GM12878 (cell line): ENCODE data around the gene GON4L. TPM values are rescaled to one million over a fixed set of nuclear protein-coding genes. Genes with fewer than 3 reads are reported as not detected.

Experiments used
- ATAC-seq: fragments of 200-7000 bp; cut with Tn5 transposase; 3 replicates; pipeline ENCODE4 v1.9.1; 2020; ENCODE audit warnings: mild to moderate bottlenecking, moderate library complexity
- BruUV-seq: library from RNA; stranded (reverse); fragments of 400-500 nt; replicated peaks from 2 replicates; lab custom pipeline; 2021; lab: Mats Ljungman, UMichigan
- CTCF ChIA-PET: fragments of 300-600 bp; sonication (Branson Sonifier 250); formaldehyde crosslinking; extraction: SDS; loops from one replicate; lab custom pipeline; 2021; ENCODE audit warnings: inconsistent platforms; lab: Yijun Ruan, JAX
- POLR2A ChIA-PET: fragments of 350-600 bp; formaldehyde crosslinking; extraction: SDS; loops from one replicate; lab custom pipeline; 2021; ENCODE audit warnings: inconsistent platforms; lab: Charles Lee
- RAD21 ChIA-PET: fragments of 300-600 bp; sonication (Branson Sonifier 250); formaldehyde crosslinking; loops from one replicate; lab custom pipeline; 2023; ENCODE audit warnings: antibody characterized with exemption; ENCODE audit not compliant: unreplicated experiment; lab: Charles Lee
- SMC1A ChIA-PET: fragments of 300-600 bp; sonication (Branson Sonifier 250); formaldehyde crosslinking; loops from one replicate; lab custom pipeline; 2023; ENCODE audit not compliant: unreplicated experiment, uncharacterized antibody; lab: Charles Lee
- DNase-seq: peaks from one replicate; pipeline ENCODE4 v3.0.0-alpha.2; 2011; ENCODE audit warnings: low read depth, low spot score
- FAIRE-seq: peaks from 3 replicates; lab custom pipeline; 2011; peaks lifted over from hg19 to GRCh38; lab: Jason Lieb, UNC
- H2AFZ ChIP-seq: 2 replicates; pipeline ENCODE4 v1.6.0; 2011; ENCODE audit warnings: low read depth, low read length, control low read depth; ENCODE audit not compliant: control insufficient read depth
- H3K27ac ChIP-seq: 2 replicates; pipeline ENCODE4 v1.5.1; 2011; ENCODE audit warnings: control low read depth; ENCODE audit not compliant: control insufficient read depth, insufficient read depth
- H3K27me3 ChIP-seq, 2 experiments: replicated peaks in 1 of 2; 2 replicates each; pipeline versions ENCODE4 v1.6.0 to v1.6.1; 2011; ENCODE audit warnings: low read length in 1 of 2; ENCODE audit not compliant: control insufficient read depth in 2 of 2, insufficient read depth in 2 of 2
- H3K36me3 ChIP-seq, 2 experiments: 2 replicates each; pipeline ENCODE4 v1.5.1; 2011; ENCODE audit warnings: low read length in 1 of 2; ENCODE audit not compliant: control insufficient read depth in 2 of 2, insufficient read depth in 2 of 2
- H3K4me1 ChIP-seq: 2 replicates; pipeline ENCODE4 v1.6.1; 2011; ENCODE audit warnings: mild to moderate bottlenecking, low read length, moderate library complexity, mixed read lengths; ENCODE audit not compliant: control insufficient read depth, insufficient read depth
- H3K4me2 ChIP-seq: 2 replicates; pipeline ENCODE4 v1.6.0; 2011; ENCODE audit warnings: control low read depth; ENCODE audit not compliant: control insufficient read depth, insufficient read depth
- H3K4me3 ChIP-seq: fragments of 200-600 bp; sonication (generic); 2 replicates; pipeline ENCODE4 v1.5.1; 2016
- H3K79me2 ChIP-seq: 2 replicates; pipeline ENCODE4 v1.6.0; 2011; ENCODE audit warnings: low read length; ENCODE audit not compliant: control insufficient read depth, insufficient read depth
- H3K9ac ChIP-seq: 2 replicates; pipeline ENCODE4 v1.8.0; 2011; ENCODE audit warnings: low read length, control low read depth, mixed read lengths; ENCODE audit not compliant: control insufficient read depth, insufficient read depth
- H3K9me3 ChIP-seq: replicated peaks from 3 replicates; pipeline ENCODE4 v1.5.1; 2011; ENCODE audit warnings: mild to moderate bottlenecking, low read length; ENCODE audit not compliant: control insufficient read depth, insufficient read depth
- H4K20me1 ChIP-seq: 2 replicates; pipeline ENCODE4 v1.6.0; 2011; ENCODE audit not compliant: control insufficient read depth, insufficient read depth
- ATF7 ChIP-seq: fragments of 450-650 bp; IDR thresholded peaks from 2 replicates; pipeline ENCODE4 v1.6.1; 2016; ENCODE audit warnings: low read depth, mild to moderate bottlenecking
- BMI1 ChIP-seq: fragments of 450-650 bp; IDR thresholded peaks from 2 replicates; pipeline ENCODE4 v1.6.1; 2016; ENCODE audit warnings: mild to moderate bottlenecking, moderate library complexity, borderline replicate concordance
- FOS ChIP-seq: IDR thresholded peaks from 3 replicates; pipeline ENCODE4 v1.6.1; 2011; ENCODE audit warnings: borderline replicate concordance; ENCODE audit not compliant: insufficient read length; ENCODE audit errors: extremely low read depth
- IKZF1 ChIP-seq: fragments of 450-650 bp; conservative IDR thresholded peaks from 2 replicates; pipeline ENCODE4 v1.6.1; 2017; ENCODE audit warnings: antibody characterized with exemption, mild to moderate bottlenecking
- IRF5 ChIP-seq: fragments of 450-650 bp; IDR thresholded peaks from 2 replicates; pipeline ENCODE4 v1.6.1; 2017; ENCODE audit warnings: borderline replicate concordance
- KDM1A ChIP-seq: fragments of 200-600 bp; sonication (generic); IDR thresholded peaks from 2 replicates; pipeline ENCODE4 v1.6.1; 2016; ENCODE audit warnings: borderline replicate concordance
- SREBF2 ChIP-seq: IDR thresholded peaks from 2 replicates; pipeline ENCODE4 v1.6.1; 2012; ENCODE audit warnings: mild to moderate bottlenecking, low read length
- STAT3 ChIP-seq: IDR thresholded peaks from 2 replicates; pipeline ENCODE4 v1.6.1; 2011; ENCODE audit warnings: low read depth, low read length, improper control_type of control experiment
- ZNF217 ChIP-seq: fragments of 450-650 bp; IDR thresholded peaks from 2 replicates; pipeline ENCODE4 v1.6.1; 2017; ENCODE audit warnings: antibody characterized with exemption, mild to moderate bottlenecking
- WGBS: methylation state at CpG from one replicate; pipeline ENCODE4 v1.1.6; 2016; ENCODE audit warnings: low lambda C conversion rate; ENCODE audit not compliant: insufficient replicate concordance, insufficient coverage; ENCODE audit errors: missing lambda C conversion rate; 5-methylcytosine and 5-hydroxymethylcytosine counted together
- in situ Hi-C: fragments of 300-500 bp; cut with MboI; formaldehyde crosslinking; loops from 9 replicates; pipeline ENCODE4 v1.14.3; 2018; ENCODE audit warnings: mixed read lengths
- intact Hi-C: fragments of 100-400 bp; cut with micrococcal nuclease; formaldehyde crosslinking; loops from one replicate; pipeline ENCODE4 v1.14.2; 2022; ENCODE audit not compliant: unreplicated experiment
- polyA plus RNA-seq, 11 experiments: library from polyadenylated mRNA; depleted of rRNA in 4 of 11; unstranded in 6 of 11; stranded (reverse) in 5 of 11; fragments of >200 nt; fragmentation: Nextera tagmentation in 4 of 11; fragmentation: Illumina TruSeq in 1 of 11; extraction: Ambion mirVana in 4 of 11; extraction: Trizol in 1 of 11; gene quantifications; 1 replicate in 1 of 11; 2 replicates in 10 of 11; pipeline versions ENCODE4 v1.2.1 to v1.2.3, GENCODE V29; 2011 to 2016; ENCODE audit warnings: inconsistent platforms in 2 of 11, missing spikeins in 2 of 11, low read depth in 1 of 11
- total RNA-seq, 4 experiments: library from RNA; depleted of rRNA in 3 of 4; stranded (reverse); fragments of >200 nt in 3 of 4; fragmentation: Illumina TruSeq in 1 of 4; extraction: Trizol in 1 of 4; gene quantifications; 2 replicates each; pipeline versions ENCODE4 v1.2.1 to v1.2.3, GENCODE V29; 2013 to 2021
- TF ChIP-seq, protein P1 (sequence below), 3 experiments: IDR thresholded peaks in 2 of 3; conservative IDR thresholded peaks in 1 of 3; 2 replicates each; pipeline ENCODE4 v1.5.1; 2011; ENCODE audit warnings: low read depth in 3 of 3, low read length in 3 of 3, mild to moderate bottlenecking in 3 of 3, control low read depth in 2 of 3, moderate library complexity in 2 of 3, inconsistent platforms in 1 of 3, mixed read lengths in 1 of 3; ENCODE audit not compliant: control insufficient read depth in 2 of 3, insufficient read depth in 1 of 3; ENCODE audit errors: extremely low read depth in 1 of 3
- TF ChIP-seq, protein P2 (sequence below): IDR thresholded peaks from 2 replicates; pipeline ENCODE4 v1.6.1; 2011; ENCODE audit warnings: borderline replicate concordance, low read depth, mild to moderate bottlenecking, moderate library complexity, mixed read lengths, low read length; ENCODE audit not compliant: insufficient read depth; ENCODE audit errors: extremely low read length
- TF ChIP-seq, protein P3 (sequence below): fragments of 450-650 bp; formaldehyde crosslinking; IDR thresholded peaks from 2 replicates; pipeline ENCODE4 v1.5.0; 2022; ENCODE audit warnings: mild to moderate bottlenecking, missing genetic modification characterization

The GON4L gene
- total and polyA plus RNA-seq, 10 of the 15 experiments (the other 5 are each of a cell fraction or from before 2014, with no cell fraction given), result 17.7 to 40.7 (median 28.0) TPM

- TF ChIP-seq, protein P1, sequence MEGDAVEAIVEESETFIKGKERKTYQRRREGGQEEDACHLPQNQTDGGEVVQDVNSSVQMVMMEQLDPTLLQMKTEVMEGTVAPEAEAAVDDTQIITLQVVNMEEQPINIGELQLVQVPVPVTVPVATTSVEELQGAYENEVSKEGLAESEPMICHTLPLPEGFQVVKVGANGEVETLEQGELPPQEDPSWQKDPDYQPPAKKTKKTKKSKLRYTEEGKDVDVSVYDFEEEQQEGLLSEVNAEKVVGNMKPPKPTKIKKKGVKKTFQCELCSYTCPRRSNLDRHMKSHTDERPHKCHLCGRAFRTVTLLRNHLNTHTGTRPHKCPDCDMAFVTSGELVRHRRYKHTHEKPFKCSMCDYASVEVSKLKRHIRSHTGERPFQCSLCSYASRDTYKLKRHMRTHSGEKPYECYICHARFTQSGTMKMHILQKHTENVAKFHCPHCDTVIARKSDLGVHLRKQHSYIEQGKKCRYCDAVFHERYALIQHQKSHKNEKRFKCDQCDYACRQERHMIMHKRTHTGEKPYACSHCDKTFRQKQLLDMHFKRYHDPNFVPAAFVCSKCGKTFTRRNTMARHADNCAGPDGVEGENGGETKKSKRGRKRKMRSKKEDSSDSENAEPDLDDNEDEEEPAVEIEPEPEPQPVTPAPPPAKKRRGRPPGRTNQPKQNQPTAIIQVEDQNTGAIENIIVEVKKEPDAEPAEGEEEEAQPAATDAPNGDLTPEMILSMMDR (IDR thresholded peaks at IDR 0.05 in 2 of 3, conservative IDR thresholded peaks at IDR 0.05 in 1 of 3; ENCODE audit: control insufficient read depth in 2 of 3, extremely low read depth in 1 of 3, insufficient read depth in 1 of 3, low read depth in 3 of 3, low read length in 3 of 3), result no peak
- TF ChIP-seq BMI1 (no peak), ZNF217 (no peak), IRF5 (no peak), ATF7 (no peak)
- TF ChIP-seq, protein P2, sequence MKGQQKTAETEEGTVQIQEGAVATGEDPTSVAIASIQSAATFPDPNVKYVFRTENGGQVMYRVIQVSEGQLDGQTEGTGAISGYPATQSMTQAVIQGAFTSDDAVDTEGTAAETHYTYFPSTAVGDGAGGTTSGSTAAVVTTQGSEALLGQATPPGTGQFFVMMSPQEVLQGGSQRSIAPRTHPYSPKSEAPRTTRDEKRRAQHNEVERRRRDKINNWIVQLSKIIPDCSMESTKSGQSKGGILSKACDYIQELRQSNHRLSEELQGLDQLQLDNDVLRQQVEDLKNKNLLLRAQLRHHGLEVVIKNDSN, result no peak
Measured at GRCh38 chr1:155741908-155742307, 115.1 kb downstream of the GON4L start (continued).

DNA sequence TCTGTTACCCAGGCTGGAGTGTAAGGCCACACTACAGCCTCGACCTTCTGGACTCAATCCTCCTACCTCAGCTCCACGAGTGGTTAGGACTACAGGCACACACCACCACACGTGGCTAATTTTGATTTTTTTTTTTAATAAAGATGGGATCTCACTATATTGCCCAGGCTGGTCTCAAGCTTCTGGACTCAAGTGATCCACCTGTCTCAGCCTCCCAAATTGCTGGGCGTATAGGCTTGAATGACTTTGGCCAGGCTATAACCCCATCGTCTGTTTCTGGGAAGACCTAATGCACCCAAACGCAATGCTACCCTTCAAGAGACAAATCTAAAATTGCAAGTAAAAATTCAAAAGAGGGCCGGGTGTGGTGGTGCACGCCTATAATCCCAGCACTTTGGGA, 116.0 kb downstream of the GON4L start:
- ChIA-PET RAD21 (no interaction called here), POLR2A (interaction anchor here (1.1 kb wide), 1 partner anchor 12 kb away, joined by 3 read pairs; no protein-coding TSS in a partner anchor), CTCF (no interaction called here), SMC1A (no interaction called here)
- Histone ChIP-seq H3K4me2 (no peak overlapping the region), H3K27me3 (no peaks in the 10 kb centered on the region), H3K9ac (no peak overlapping the region), H3K4me1 (peaks cover 4% of the 10 kb centered on the region), H4K20me1 (no peaks in the 10 kb centered on the region), H3K9me3 (no peaks in the 10 kb centered on the region), H3K36me3 (peaks cover 3 to 10% of the 10 kb centered on the region in 2 experiments; a peak in 3 of 4 replicates), H3K4me3 (no peak overlapping the region), H2AFZ (no peak overlapping the region), H3K27ac (no peak overlapping the region), H3K79me2 (no peaks in the 10 kb centered on the region; the same call in none of the 2 replicates)
- intact Hi-C loops, result no loop called here
- DNase-seq (no peak), ATAC-seq (no peak), FAIRE-seq (no peak)
- BruUV-seq, result no TSS peak
- in situ Hi-C loops, result no loop called here
- WGBS, result 87% methylated on average over 8 of the region's 8 CpGs
- TF ChIP-seq SREBF2 (no peak), KDM1A (no peak), IKZF1 (no peak), FOS (no peak), STAT3 (no peak), ZNF217 (no peak), BMI1 (no peak), IRF5 (no peak)
- TF ChIP-seq, protein P3, sequence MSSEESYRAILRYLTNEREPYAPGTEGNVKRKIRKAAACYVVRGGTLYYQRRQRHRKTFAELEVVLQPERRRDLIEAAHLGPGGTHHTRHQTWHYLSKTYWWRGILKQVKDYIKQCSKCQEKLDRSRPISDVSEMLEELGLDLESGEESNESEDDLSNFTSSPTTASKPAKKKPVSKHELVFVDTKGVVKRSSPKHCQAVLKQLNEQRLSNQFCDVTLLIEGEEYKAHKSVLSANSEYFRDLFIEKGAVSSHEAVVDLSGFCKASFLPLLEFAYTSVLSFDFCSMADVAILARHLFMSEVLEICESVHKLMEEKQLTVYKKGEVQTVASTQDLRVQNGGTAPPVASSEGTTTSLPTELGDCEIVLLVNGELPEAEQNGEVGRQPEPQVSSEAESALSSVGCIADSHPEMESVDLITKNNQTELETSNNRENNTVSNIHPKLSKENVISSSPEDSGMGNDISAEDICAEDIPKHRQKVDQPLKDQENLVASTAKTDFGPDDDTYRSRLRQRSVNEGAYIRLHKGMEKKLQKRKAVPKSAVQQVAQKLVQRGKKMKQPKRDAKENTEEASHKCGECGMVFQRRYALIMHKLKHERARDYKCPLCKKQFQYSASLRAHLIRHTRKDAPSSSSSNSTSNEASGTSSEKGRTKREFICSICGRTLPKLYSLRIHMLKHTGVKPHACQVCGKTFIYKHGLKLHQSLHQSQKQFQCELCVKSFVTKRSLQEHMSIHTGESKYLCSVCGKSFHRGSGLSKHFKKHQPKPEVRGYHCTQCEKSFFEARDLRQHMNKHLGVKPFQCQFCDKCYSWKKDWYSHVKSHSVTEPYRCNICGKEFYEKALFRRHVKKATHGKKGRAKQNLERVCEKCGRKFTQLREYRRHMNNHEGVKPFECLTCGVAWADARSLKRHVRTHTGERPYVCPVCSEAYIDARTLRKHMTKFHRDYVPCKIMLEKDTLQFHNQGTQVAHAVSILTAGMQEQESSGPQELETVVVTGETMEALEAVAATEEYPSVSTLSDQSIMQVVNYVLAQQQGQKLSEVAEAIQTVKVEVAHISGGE (CRISPR knock-in tag), result no peak
